HG02943 (cell line): ENCODE results near the gene RPL3.

ENCODE experiments used
- ATAC-seq: cut with Tn5 transposase; IDR thresholded peaks from one replicate; pipeline ENCODE4 v1.9.1; 2021; ENCODE audit warnings: mild to moderate bottlenecking, low read depth, moderate library complexity; ENCODE audit not compliant: unreplicated experiment

RPL3 gene

DNA sequence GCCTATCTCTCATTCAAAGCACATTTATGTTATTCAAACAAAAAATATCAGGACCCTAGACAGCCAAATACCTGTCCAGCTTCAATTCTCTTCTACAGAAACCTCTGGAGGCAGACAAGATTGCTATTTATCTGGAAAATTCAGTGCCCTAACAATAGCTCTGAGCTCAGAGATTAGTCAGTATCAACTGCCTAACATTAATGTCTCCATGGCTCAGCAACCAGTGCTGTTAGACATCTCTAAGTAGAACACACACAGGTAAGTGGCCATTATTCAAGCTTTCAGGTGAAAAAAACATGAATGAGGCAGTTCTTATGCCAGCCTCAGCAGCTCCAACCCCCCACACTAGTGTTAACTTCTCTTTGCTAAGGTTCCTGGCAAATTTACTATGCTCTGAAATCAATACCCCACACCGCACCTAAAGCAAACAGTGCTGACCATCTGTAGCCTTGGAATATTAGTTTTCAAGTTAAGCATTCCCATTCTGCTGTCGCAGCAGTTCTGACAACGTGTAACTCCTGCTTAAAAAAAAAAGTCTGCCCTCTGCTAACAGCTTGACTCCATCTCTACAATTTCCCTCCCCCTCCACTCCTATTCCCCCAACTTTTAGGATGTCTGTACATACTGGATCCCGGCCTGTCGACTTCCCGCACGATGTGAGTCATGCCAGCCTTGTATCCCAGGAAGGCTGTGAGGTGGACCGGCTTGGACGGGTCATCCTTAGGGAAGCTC, 1.5 kb downstream of the RPL3 start:
- ATAC-seq = no peak

DNA sequence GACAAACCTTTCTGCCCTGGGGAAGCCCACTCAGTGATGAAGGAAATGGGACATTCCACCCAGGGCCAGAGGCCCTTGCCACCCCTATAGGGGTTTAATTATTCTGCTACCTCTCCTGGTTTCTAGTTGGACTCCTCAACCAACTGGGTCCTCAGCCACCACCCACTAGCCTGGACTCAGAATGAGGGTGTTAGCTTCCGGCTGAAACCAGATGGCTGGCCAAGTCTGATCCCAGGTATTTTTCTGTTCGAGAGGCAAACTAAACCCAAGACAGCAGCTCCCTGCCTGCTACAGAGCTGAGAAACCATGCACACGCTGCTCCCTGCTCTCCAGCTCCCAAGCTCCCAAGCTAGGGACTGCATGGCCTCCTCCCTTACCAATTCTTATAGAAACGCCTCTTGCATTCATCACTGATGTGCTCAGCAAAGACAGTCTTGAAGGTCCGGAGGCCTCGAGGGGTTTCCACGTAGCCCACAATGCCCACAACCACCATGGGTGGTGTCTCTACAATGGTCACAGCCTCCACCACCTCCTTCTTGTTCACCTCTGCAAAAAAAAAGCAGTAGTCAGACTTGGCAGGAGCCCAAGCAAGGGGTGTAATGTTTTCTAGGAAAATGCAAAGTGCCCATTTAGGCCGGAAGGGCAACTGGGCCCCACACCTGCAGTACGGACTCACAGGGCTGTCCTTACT, 2.2 kb downstream of the RPL3 start:
- ATAC-seq = no peak

DNA sequence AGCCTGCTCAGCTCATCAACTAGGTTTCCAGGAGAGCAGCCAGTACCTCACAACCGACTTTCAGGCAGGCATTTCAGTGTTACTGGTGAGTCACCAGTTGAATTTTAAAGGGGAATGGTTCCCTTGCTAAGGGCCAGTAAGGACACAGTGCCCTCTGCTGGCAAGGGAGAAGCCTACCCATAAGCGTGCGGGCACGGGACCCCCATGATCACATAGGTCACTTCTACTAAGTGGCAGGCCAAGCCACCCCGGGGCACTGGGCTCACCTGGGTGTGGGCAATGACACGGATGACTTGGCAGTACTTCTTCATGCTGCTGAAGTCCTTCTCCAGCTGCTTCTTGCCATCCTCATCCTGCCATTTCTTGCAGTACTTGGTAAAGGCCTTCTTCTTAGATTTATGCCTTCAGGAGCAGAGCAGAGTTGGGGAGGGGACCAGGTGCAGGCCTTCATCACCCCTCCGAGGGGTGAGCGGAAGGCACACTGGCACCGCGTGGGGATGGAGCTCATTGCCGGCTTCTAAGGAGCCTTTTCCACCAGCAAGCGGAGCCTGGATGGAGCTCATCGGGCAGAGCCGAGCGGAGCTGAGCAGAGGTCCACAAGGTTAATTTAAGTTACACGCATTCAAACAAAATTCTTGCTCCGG, 2.9 kb downstream of the RPL3 start:
- no peak for ATAC-seq

DNA sequence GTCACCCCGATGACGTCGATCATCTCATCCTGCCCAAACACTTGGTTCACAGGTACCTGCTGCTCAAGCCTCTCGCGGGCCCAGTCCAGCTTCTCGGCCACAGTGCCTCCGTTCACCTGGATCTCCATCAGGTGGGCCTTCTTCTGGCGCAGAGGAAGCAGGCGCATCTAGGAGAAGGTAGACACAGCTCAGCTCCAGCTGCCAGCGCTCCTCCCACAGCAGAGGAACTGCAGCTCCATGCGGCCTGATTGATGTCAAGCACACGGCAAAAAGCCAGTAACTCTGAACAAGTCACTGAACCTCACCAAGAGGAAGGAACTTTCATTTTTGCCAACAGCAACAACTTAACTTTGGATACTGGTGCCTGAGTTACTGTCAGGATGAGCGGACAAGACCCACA, 4.0 kb downstream of the RPL3 start:
- no peak for ATAC-seq

DNA sequence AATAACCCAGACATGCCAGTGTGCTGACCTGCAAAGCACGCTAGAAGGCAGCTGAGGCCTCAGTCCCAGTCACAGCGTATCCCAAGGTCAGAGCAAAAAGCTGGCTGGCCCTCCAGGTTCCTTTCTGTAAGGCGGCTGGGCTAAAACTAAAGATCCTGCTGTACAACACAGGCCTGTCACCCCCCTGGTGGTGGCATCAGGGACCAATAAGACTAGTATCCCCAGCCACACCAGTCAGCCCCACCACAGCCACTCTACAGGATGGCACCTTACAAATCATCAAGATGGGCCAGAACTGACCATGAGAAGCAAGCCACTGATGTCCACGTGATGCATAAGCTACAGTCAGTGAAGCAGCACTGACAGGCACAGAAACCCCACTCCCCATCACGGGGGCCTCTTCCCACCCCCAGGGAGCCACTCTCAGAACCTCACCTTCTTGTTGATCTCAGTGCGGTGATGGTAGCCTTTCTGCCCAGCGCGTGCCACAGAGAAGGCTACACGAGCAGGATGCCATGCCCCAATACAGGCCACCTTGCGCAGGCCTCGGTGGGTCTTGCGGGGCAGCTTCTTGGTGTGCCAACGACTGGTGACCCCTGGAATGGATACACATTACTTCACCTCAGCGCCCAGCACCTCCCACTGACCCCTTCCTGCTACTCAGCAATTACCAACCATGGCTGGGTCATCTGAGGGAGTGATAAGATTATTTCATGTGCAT, 5.0 kb downstream of the RPL3 start:
- ATAC-seq = no peak

DNA sequence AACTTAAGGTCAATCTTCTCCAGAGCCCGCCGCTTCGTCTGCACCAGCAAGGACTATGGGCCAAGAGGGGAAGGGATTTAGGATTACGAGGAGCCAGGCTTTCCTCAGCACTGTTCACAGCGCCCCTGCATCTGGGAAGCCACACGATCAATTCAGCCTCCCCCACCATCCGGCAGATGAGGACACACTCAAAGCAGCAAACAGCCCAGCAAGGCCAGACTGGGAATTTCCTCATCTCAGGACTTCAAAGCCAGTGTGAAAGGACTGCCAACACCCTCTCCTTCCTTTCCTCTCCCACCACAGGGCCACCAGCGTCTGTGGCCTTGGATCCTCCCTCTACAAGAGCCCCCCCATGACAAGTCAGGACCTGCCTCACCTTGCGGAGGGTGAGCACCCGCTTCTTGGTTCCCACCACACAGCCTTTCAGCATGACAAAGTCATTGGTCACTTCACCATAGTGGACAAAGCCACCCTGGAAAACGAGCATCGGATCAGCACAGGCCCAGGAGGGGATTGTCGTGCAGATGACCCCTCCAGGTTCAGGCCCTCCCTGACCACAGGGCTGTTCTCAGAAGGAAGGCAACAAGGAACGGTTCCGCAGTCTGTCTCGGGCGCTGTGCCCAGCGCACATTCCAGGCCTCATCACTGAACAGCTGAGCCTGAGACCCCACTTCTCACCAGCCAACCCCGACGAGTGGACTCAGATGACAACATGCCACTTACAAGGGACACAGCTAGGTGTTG, 6.0 kb downstream of the RPL3 start:
- ATAC-seq = no peak

DNA sequence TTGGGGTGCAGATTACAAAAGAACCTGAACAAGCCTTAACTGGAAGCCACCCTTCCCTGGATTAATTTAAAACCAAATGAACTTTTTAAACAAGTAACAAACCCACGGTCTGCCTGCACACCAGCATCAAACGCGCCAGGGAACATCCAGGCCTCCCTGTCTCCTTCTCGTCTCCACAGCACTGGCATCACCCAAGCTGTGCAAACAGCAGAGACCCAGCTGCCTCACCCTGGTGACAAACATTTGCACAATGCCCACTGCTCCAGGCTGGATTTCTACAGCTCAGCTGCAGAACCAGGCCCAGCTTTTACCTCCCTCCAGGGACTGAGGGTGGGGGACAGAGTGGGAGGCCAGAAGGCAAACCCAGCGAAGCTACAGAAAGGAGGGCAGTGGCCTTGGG, 7.0 kb downstream of the RPL3 start:
- ATAC-seq = no peak

DNA sequence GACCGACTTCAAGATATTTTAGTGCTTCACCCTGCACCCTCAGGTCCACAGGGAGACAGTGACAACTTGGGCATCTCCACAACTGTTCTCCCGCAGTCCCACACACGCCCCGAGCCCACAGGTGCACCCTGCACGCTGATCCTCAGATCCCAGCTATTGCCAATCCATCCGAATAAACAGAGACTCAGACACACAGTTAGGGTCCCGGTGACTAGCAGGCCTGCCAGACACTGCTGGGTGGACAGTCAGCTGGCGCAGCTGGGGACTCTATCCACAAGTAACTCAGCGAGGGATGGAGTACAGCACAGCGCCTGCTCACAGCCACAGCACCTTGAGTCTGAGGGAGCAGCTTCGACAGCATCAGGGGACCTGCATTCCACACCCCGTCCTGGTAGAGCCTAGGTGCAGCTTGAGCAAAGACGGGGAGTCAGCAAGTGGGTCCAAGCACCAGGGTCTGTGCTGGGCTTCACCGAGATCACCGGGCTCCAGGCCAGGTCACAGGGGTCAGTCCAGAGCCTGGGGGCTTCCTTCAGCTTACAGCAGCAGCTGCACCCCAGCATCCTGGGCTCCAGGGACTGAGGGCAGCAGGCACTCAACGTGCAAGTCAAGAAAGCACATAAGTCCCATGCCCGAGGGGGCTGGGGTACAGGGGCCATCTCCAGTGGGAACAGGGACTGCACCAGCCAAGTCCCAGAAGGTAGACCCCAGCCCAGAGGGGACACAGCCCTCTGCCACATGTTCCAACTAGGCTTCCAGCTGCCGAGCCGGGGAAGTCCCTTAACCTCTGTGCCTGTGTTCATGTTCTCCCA, 7.6 kb downstream of the RPL3 start:
- no peak for ATAC-seq

DNA sequence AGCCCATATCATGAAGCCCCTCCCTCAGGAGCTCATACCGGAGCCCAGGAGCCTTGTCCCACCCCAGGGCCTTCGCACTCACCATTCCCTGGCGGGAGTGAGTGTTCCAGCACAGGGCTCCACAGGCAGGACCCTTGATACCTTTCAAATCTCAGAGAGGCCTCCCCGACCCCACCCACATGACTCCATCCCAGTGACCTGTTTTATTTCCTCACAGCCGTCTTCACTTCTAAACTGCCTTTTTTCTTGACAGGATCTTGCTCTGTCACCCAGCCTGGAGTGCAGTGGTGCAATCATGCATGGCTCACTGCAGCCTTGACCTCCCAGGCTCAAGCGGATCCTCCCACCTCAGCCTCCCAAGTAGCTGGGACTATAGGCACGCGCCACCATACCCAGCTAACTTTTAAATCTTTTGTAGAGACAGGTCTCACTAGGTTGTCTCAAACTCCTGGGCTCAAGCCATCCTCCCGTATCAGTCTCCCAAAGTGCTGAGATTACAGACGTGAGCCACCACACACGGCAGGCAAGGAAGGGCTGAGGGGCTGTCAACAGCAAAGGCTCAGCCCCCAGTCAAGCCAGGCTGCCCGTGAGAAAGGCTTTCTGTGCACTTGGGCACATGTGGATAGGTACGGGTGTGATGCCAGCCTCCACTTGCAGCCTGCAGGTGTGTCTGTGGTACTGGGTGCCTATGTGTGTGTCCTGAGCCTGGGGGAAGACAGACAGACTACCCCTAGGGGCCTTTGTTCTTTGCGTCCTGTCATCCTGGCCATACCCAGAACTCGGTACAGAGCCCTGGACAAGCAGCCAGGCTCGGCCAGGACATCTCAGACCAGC, 9.3 kb downstream of the RPL3 start:
- ATAC-seq = no peak

DNA sequence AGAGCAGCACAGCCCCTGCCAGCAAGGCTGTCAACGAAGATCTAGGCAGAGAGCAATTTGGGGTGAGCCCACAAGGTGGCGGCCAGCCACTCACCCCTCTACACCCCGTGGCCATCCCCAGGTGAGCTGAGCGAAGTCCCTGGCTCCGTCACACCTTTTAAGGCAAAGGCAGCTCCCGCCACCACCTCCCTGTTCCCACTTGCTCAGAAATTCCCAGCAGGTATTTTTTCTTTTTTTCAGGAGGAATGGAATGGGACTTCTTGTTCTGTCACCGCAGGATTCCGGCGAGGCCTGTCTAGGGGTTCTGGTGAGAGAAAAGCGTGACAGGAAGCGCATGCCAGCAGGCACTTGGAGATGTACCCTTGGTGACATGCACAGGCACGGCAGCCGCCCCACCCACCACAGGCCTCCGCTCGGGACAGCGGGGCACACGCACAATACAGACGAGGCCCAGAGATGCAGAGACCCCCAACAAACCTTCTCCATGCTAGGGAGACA, 10.0 kb downstream of the RPL3 start:
- no peak for ATAC-seq

DNA sequence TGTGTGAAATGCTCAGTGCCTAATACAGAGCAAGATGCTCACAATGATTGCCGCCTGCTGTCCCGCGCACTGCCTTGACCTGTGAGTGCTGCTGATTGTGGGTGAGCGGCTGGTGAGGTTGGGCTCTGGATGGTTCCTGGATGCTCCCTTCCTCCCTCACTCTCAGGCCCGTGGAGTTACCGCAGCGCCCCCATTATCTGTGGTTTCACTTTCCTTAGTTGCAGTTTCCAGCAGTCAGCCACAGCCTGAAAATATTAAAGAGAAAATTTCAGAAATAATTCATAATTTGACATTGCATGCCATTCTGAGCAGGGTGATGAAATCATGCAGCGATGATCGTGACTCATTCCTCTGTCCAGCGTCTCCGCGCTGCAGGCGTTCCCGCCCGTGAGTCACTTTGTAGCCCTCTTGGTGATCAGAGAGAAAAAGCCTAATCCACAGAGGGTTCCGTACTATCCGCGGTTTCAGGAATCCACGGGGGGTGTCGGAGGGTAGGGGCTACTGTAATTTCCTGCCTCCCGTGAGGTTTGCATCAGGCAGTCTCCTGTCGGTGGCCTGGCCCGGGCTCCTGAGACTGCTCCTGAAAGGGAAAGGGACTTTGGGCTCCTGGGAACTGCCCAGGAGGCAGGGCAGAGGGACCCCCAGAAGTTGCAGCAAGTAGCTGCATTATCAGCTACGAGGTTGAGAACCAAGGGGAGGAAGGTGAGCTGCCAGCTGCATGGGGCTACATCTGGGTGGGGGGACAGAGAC, 10.6 kb downstream of the RPL3 start:
- ATAC-seq = no peak

DNA sequence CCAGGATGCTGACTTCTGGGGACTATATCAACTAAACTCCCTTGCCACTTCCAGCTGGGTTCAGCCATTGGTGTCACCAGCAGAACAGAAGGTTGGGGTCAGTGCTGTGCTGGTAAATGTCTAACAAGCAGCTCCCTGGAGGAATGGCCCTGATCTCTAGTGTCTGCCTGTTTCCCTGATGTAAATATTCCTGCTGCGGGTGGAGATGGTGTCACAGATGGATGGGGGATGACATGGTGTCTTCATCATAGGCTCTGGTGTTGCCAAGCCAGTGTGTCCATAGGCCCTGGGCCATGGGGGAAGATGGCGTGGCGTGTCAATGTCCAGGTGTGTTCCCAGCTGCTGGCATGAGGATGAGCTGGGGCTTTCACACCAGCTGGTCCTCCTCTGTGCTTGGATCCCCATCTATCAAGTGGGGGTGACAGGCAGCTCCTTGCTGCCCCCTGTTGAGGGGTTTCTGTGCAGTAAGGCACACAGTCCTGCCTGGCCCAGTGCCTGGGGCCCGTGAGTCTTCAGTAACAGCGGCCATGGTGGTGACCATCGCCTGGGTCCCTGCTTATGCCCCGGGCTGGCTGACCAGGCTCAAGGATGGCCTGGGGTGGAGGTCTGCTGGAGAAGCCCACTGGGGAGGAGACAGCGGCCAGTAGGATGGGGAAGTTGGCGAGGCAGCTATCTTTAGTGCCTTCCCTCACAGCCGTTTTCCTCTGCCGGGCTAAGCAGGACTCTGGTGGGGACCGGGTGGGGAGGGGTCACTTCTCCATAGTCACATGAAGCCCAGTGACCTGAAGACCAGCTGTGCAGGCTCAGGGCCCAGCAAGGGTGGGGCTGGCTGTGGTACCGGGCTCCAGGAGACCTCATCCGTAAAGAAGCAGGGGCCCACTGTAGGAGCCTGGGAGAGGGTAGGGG, 12.7 kb downstream of the RPL3 start:
- no peak for ATAC-seq

DNA sequence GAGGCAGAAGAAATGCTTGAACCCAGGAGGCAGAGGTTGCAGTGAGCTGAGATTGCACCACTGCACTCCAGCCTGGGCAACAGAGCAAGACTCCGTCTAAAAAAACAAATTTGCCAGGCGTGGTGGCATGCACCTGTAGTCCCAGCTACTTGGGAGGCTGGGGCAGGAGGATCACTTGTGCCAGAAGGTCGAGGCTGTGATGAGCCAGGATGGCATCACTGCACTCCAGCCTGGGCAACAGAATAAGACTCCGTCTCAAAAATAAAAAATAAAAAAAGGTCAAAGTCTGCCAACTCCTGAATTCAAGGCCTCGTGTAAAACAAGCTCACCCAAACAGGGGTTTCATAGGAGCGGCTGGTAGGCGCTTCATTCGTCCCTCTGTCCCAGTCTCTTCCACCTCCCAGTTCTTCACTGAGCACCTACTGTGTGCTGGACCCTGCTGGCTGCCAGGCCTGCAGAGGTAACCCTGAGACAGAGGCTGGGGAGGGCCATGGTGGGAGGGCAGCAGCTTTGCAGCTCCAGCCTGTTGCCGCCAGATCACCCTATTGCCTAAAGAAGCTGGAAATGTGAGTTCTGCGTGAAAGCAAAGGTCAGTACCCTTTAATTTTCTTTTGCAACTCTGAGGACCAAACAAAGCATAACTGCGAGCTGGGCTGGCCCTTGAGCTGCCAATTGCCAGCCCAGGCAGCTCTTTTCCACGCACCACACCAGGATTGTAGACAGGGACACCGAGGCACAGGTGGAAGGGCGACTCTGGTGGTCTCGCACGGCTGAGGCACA, 15.3 kb downstream of the RPL3 start:
- no peak for ATAC-seq

DNA sequence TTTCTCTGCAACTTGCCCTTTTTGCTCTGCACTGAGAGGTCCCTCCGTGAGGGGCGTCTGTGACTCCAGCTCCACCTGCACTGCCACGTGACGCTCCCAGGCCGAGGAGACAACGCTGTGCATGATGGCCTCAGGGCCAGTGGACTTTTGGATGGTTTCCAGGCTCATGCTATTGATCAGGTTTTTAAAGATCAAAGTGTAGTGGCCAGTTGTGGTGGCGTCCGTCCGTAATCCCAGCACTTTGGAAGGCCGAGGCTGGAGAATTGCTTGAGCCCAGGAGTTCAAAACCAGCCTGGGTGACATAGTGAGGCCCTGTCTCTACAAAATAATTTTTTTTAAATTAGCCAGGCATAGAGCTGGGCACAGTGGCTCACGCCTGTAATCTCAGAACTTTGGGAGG, 16.1 kb downstream of the RPL3 start:
- ATAC-seq = no peak

DNA sequence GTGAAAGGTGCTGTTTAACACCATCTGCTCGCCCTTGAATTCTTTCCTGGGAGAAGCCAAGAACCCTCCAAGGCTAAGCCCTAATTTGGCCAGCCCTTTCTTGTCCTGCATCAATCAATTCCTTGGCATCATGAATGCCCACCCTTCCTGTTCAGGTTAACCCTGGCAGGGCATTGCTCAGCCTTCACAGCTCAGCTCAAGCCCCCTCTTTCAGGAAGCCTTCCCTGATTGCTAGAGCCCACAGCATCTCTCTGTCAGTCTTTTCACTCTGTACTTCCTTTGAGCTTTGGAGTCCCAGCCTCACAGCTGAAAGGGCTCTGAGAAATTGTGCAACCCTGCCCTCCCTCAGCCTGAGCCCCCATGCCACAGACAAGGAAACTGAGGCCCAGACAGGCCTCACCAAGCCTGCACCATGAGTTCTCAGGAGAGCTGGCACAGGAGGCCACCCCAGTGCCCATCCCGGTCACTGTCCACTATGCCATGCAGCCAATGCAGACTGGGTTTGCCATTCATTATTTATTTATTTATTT, 16.9 kb downstream of the RPL3 start:
- ATAC-seq = no peak

DNA sequence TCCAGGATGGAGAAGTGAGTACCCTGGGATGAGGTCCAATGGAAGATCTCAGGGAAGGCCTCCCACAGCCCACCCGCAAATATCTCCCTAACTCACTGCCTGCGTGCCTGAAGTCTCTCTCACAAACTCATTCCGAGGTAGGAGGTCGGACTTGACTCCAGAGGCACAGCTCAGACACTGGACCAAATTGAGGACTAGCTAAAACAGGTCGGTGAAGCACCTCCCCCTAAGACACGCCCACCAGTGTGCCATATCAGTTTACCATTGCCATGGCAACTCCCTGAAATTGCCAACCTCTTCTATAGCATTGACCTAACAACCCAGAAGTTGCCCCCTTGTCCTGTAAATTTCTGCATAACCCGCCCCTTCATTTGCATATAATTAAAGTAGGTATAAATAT, 17.5 kb downstream of the RPL3 start:
- no peak for ATAC-seq
